GM19240 (cell line): ENCODE data around the gene MUC13.

ENCODE experiments used
- DNase-seq: peaks from one replicate; pipeline ENCODE4 v3.0.0; 2011; ENCODE audit warnings: low spot score; ENCODE audit not compliant: insufficient read length

Gene MUC13

GRCh38 chr3:124879337-124879680, 55.2 kb downstream of the MUC13 start:
- DNase-seq = no peak

GRCh38 chr3:124878561-124879336, 55.8 kb downstream of the MUC13 start:
- no peak for DNase-seq

GRCh38 chr3:124877674-124878073, 56.9 kb downstream of the MUC13 start:
- no peak for DNase-seq

GRCh38 chr3:124876401-124876878, 58.1 kb downstream of the MUC13 start:
- DNase-seq = no peak

GRCh38 chr3:124873226-124873625, 61.3 kb downstream of the MUC13 start:
- DNase-seq = no peak

- DNase-seq = no peak
These were observed 67.0 kb downstream of the MUC13 start for GRCh38 chr3:124867511-124867910.

- DNase-seq = no peak
These were observed 72.5 kb downstream of the MUC13 start for GRCh38 chr3:124862006-124862405.

GRCh38 chr3:124861041-124861440, 73.5 kb downstream of the MUC13 start:
- no peak for DNase-seq

GRCh38 chr3:124860599-124860998, 74.0 kb downstream of the MUC13 start:
- no peak for DNase-seq

GRCh38 chr3:124859025-124859424, 75.5 kb downstream of the MUC13 start:
- no peak for DNase-seq

- no peak for DNase-seq
These were observed 76.3 kb downstream of the MUC13 start for GRCh38 chr3:124858275-124858674.

- no peak for DNase-seq
These were observed 77.9 kb downstream of the MUC13 start for GRCh38 chr3:124856677-124857076.
